ENCODE data around the gene TAC4. TPM values are rescaled to one million over a fixed set of nuclear protein-coding genes. Genes with fewer than 3 reads are reported as not detected.

The TAC4 gene
- total and polyA plus RNA-seq, 7 donors: not detected

DNA sequence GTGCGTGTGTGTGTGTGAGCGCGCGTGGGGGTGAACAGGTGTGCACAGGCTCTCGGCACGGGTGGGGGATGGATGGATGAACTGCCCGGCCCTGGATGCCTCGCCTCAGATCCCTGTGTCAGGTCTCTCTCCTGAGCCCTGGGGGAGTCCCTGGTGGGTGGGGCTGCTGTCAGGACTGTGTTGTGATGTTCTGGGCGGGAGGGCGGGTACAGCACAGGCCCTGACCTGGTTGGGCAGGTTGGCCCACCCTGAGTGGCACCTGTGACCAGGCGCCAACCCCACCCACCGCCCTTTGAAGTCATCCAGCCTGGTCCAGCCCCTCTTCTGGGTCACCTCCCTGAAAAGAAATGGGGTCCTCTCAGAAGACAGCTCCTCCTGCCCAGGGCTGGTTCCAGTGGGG is 41.6 kb upstream of the TAC4 start:
- no peaks in the 10 kb centered on the region for H3K36me3 ChIP-seq (ENCODE audit: insufficient read depth in 1 of 2, low read depth in 1 of 2)
- intact Hi-C loops (cut with DNase I): no loop called here
- no peak overlapping the region for H3K4me3 ChIP-seq
- no peaks in the 10 kb centered on the region for H3K9me3 ChIP-seq
- ATAC-seq (no peak), DNase-seq (no peak)
- peaks cover 0 to 62% (median 15%) of the 10 kb centered on the region in 3 donors for H3K27me3 ChIP-seq (ENCODE audit: insufficient read depth in 3 of 3, low read length in 2 of 3)
- H3K4me1 ChIP-seq: no peaks in the 10 kb centered on the region
- TF ChIP-seq CTCF (IDR thresholded peaks at IDR 0.05): no peak
- 78 to 84% (median 83%) methylated on average over 9 to 12 of the region's 12 CpGs for WGBS, 3 donors
- H3K27ac ChIP-seq: no peak overlapping the region

- no peak for TF ChIP-seq CTCF (IDR thresholded peaks at IDR 0.05)
- H3K36me3 ChIP-seq (ENCODE audit: insufficient read depth in 1 of 2, low read depth in 1 of 2): no peaks in the 10 kb centered on the region
- no peak overlapping the region for H3K4me3 ChIP-seq
- DNase-seq (no peak), ATAC-seq (no peak)
- no peaks in the 10 kb centered on the region for H3K9me3 ChIP-seq
- peaks cover 0 to 55% (median 16%) of the 10 kb centered on the region in 3 donors for H3K27me3 ChIP-seq (ENCODE audit: insufficient read depth in 3 of 3, low read length in 2 of 3)
- intact Hi-C loops (cut with DNase I): no loop called here
- H3K4me1 ChIP-seq: no peaks in the 10 kb centered on the region
- no peak overlapping the region for H3K27ac ChIP-seq
- 83 to 88% (median 88%) methylated on average over 9 of the region's 9 CpGs for WGBS, 3 donors
Observed at GRCh38 chr17:49887744-49888360, 40.0 kb upstream of the TAC4 start.

- no peaks in the 10 kb centered on the region for H3K9me3 ChIP-seq
- no peaks in the 10 kb centered on the region for H3K36me3 ChIP-seq (ENCODE audit: insufficient read depth in 1 of 2, low read depth in 1 of 2)
- peaks cover 0 to 60% (median 15%) of the 10 kb centered on the region in 3 donors for H3K27me3 ChIP-seq (ENCODE audit: insufficient read depth in 3 of 3, low read length in 2 of 3)
- H3K4me1 ChIP-seq: no peaks in the 10 kb centered on the region
- no peak overlapping the region for H3K4me3 ChIP-seq
- ATAC-seq: no peak
- WGBS, 3 donors: 38 to 48% (median 43%) methylated on average over 7 of the region's 7 CpGs
- intact Hi-C loops (cut with DNase I): no loop called here
- no peak for TF ChIP-seq CTCF (IDR thresholded peaks at IDR 0.05)
- H3K27ac ChIP-seq: no peak overlapping the region
- DNase-seq: no peak
Observed at GRCh38 chr17:49887086-49887743, 39.3 kb upstream of the TAC4 start.

GRCh38 chr17:49886036-49886435 is 38.2 kb upstream of the TAC4 start:
- Histone ChIP-seq H3K4me3 (no peak overlapping the region), H3K4me1 (no peaks in the 10 kb centered on the region), H3K27me3 (ENCODE audit: insufficient read depth in 3 of 3, low read length in 2 of 3) (peaks cover 0 to 57% (median 13%) of the 10 kb centered on the region in 3 donors), H3K9me3 (no peaks in the 10 kb centered on the region), H3K36me3 (ENCODE audit: insufficient read depth in 1 of 2, low read depth in 1 of 2) (no peaks in the 10 kb centered on the region), H3K27ac (no peak overlapping the region)
- no peak for DNase-seq
- 72 to 79% (median 74%) methylated on average over 5 of the region's 5 CpGs for WGBS, 3 donors
- TF ChIP-seq CTCF (IDR thresholded peaks at IDR 0.05): no peak
- intact Hi-C loops (cut with DNase I): no loop called here
- ATAC-seq: no peak

Measured in psoas muscle (tissue), 8 donors.